GM21360 (cell line): ENCODE data around the gene SERPINA4.

Experiments
- ATAC-seq: cut with Tn5 transposase; IDR thresholded peaks from one replicate; pipeline ENCODE4 v1.9.1; 2021; ENCODE audit warnings: mild to moderate bottlenecking, moderate library complexity; ENCODE audit not compliant: unreplicated experiment

SERPINA4 gene

DNA sequence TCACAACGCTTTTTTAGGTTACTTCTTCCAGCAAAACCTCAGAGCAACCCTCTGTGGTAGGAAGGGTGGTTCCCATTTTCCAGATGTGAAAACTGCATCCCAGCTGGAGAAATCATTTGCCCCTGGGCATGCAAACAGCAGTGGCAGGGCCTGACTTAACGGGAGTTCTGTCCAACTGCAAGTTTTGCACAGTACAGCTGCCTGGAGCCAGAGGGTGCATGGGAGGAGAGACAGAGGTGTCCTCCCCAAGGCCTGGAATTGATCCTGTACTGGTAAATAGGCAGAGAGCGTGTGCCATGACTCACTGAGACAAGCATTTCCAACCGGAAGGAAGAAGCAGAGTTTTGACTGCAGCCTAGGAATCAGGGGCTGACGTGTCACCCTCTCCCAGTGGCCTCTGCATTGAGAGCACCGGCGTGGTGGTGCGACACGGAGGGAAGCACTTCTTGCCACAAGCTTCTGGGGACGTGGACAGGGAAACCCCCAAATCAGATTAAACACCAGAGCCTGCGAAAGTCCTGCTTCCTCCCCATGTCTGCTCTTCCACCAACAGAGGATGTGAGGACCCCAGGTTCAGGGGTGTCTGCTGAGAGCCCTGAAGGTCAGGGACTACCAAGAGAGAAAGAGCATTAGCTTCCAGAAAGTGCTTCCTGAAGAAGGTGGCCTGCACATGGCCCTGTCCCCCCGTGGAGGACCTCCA, 19.0 kb upstream of the SERPINA4 start:
- ATAC-seq: no peak

DNA sequence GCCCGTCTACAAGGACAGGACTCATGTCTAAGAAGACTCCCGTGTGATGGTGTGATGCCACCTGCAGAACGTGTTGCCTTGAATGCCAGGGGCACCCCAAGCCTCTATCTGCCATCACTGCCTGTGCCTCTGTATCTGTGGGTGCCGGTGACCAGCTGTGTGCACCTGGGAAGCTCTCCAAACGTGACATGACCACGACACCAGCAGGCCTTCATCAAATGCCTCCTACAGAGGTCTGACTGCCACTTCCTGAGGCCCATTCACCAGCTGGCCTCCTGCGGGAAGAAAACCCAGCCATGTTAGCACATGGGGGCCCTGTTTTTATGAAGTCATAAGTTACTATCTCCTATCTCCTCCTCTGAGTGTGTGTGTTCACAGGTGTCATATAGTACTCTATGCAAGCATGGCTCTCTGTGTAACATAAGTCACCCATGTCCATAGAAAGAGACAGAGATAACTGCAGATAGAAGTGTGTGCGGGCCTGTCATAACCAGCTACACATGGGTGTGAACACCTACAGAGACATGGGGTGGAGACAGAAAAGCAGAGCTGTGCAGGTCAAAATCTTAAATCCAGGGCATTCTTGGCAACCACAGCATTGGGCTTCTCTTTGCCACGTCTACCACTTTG, 18.3 kb upstream of the SERPINA4 start:
- no peak for ATAC-seq

DNA sequence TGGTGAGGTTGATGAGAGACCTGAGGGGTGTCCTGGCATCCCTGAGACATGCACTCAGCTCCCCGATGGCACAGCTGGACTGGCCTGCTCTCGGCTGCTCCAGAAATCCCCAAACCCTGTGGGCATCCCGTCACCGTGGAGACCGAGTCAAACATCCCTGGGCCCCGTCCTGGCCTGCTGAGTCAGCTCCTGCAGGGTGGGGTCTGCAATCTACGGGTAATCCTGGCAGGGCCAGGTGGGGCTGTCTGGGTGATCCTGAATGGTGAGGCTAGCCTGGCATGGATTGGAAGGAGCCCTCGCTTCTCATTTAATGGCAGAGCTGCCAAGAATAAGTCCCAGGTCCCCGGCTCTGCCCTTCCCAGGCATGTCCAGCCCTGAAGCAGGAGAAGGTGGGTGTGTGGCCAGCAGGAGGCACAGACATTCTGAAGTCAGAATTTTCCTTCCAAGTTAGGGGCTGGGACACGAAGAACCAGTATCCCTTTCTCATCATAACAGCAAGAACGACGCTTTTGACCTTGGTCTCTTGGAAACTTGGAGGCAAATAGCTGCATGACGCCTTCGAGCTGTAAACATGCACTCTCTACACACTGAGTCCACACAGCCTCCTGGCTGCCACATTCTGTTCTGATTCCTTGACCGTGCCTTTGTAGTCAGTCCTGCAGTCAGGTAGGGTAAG, 17.7 kb upstream of the SERPINA4 start:
- no peak for ATAC-seq

DNA sequence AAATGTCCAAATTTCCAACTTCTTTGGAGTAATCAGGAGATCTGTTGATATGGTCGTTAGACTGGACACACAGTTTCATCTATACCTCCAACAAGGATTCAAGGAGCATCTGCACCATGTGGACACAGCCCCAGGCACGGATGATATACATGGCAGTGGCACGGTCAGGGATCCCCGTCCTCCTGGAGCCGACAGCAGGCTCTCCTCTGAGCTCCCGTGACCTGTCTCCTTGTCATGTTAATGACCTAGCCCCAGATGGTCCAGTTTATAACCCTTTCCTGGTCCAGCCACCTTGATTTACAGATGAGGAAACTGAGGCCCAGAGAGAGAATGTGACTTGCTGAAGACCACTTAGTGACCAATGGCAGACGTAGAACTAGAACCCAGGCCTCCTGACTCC, 16.5 kb upstream of the SERPINA4 start:
- ATAC-seq: no peak

DNA sequence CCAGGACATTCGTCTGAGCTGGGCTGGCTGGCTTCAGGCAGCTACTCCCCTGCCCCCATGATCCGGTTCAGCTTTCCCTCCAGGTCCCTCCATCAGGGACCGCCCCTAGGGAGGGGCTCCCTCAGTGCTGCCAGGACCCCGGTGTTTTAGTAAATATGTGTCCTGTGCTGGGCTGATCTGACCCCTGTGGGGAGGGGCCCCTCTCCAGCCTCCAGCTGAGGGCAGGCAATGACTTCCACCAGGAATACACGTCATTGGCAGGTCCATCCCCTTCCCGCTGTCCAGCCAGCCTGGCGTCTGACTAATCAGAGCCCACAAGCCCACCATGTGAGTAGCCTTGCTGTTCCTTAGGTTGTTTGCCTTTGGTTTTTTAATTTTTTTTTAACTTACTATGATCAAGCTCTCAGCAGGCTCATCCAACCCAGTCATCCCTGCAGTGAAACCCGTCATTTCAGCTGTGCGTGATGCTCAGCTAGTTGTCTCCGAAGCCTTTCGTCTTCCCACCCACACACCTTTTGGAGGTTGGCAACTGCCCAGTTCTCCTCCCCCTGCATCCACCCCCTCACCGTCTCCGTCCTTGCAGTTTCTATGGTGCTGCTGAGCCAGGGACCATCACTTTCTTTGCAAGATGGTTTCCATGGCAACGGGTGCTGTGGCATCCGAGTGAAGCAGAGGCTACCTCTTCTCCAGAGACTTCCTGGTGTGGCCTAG, 16.0 kb upstream of the SERPINA4 start:
- no peak for ATAC-seq

DNA sequence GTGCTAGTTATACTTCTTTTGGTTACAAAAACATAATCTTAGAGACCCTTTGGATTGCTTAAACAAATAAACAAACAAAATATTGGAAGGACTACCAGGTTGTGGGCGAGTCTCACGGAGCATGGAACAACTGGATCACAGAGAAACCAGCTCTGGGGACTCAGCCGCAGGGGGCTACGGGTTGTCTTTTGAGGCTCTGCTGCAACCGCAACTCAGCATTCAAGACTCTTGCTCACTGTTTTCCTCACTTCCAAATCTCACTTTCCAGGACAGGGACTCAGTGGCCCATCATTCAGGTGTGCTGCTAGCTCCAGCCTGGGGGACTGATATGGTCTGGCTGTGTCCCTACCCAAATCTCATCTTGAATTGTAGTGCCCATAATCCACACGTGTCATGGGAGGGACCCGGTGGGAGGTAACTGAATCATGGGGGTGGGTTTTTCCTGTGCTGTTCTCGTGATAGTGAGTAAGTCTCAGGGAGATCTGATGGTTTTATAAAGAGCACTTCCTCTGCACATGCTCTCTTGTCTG, 14.0 kb upstream of the SERPINA4 start:
- ATAC-seq: no peak

DNA sequence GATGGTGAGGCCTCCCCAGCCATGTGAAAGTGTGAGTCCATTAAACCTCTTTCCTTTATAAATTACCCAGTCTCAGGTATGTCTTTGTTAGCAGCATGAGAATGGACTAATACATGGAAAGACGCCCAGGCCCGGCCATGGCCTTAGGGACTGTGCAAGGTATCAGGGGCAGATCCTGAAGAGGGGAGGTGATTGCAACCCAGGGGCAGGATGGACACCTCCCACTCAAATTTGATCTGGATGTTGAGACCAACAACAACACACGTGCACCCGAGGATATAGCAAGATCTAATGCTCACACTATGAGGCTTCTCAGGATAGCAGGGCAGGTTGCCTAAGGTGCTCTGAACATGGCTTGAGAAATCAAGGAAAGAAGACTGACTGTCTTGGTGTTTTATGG, 13.5 kb upstream of the SERPINA4 start:
- no peak for ATAC-seq

DNA sequence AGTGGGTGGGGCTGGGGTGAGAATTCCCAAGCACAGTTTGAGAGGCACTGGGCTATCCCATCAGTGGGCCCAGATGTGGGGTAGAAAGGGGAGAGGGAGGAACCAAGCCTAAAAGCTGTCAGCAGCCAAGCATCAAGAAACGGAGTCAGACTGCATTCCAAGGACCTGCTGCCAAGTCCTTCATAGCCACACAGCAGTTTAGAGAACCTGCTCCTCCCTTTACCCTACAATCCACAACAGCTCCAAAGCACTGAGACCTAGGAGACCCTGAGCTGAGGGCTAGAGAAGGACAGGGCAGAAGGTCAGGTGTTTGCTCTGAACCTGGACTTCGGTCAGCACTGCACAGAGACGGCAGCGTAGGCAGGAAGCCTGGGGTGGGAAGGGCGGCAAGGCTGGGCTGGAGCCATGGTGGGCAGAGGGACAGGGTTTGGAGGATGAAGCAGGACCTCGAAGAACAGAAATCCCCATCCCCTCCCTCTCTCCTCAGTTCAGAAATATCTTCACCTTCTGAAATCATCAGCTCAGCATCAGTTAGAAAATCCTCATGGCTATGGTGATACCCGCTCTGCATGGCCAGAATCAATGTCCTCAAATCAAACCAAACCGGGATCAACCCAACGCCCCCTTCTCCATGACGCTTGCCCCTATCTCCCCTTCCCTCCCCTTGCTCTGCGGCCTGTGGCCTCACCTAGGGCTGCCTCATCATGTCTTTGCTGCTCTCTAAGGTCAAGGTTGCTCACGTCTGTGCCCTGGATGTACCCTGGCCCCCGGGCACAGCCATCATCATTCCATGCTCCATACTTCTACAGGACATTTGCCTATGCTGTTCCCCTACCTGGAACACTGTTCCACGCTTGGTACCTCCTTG, 12.9 kb upstream of the SERPINA4 start:
- ATAC-seq: no peak

DNA sequence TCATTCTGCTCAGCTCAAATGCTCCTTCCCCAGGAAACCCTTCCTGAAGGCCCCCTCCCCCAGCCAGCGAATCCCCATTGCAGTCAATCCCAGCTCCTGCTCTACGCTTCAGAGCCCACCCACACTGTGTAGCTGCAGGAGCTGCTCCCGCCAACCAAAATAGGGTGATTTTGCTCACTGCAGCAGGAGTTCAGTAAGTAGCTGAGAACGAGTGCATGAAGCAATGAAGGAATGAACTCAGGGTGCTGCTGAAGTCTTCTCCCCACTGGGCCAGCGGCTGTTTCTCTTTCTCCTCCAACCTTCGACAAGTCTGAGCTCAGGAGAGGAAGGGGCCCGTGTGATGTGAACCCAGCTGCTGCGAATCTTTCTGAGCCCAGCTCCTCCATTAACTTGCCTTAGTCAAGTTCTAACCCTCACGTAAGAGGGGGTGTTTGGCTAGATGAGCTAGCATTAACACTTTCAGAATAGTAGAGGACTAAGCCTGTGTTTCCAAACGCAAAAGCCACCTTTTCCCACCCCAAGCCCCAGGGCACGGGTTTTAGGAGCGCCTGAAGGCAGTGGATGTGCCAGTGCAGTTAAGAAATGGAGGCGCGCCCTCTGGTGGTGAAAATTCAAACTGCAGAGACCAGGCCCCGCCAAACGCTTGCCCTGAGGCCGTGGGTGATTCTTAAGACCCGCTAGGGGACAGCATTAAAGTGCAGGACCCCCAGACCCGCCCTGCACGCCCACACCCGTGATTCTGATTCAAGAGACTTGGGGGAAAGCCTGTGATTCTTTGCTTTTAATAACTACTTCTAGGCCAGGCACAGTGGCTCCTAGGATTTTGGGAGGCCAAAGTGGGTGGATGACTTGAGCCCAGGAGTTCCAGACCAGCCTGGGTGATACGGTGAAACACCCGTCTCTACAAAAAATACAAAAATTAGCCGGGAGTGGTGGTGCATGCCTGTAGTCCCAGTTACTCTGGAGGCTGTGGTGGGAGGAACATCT, 11.9 kb upstream of the SERPINA4 start:
- ATAC-seq: no peak

DNA sequence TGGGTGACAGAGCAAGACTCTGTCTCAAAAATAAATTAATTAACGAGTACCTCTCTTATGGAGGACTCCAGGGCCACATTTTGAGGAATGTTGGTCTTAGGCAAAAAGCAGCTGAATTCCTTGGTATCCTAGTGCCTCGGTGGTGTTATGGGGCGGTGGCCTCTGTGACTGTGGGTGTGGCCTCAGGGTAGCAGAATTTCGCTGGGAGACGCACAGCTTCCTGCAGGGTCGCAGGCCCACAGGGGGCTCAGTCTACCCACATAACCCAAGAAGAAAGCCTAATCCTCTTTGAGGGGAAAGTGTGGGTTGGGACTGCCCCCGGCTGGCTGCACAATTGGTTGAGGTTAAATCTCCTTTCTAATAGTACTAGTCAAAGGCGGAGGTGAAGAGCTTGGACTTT, 11.2 kb upstream of the SERPINA4 start:
- ATAC-seq: no peak

DNA sequence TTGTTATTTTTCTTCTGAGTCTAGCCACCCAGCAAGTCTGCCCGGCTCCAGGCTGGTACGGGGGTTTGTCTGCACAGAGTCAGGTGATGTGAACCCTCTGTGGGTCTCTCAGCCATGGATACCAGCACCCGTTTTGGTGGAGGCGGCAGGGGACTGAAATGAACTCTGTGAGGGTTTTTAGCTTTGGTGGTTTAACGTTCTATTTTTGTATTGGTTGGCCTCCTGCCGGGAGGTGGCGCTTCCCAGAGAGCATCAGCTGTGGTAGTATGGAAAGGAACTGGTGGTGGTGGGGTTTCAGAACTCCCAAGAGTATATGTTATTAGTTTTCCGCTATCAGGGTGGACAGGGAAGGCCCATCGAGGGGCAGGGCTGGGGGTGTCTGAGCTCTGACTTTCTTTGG, 5.3 kb upstream of the SERPINA4 start:
- no peak for ATAC-seq

DNA sequence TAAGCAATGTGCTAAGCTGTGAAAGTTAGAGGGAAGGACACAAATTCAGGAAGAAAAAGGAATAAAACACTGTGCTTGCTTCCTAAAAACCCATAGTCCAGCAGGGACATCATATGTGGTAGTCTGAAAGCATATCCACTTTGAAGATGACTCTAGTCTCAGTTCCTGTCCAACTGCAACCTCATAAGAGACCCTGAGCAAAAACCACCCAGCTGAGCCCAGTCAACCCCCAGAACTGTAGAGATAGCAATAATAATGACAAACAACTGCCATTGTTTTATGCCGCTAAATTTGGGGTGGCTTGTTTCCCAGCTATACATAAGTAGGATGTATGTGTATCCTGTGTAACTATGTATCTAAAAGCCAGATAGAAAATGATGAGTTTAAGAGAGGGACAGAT, 3.9 kb upstream of the SERPINA4 start:
- no peak for ATAC-seq

DNA sequence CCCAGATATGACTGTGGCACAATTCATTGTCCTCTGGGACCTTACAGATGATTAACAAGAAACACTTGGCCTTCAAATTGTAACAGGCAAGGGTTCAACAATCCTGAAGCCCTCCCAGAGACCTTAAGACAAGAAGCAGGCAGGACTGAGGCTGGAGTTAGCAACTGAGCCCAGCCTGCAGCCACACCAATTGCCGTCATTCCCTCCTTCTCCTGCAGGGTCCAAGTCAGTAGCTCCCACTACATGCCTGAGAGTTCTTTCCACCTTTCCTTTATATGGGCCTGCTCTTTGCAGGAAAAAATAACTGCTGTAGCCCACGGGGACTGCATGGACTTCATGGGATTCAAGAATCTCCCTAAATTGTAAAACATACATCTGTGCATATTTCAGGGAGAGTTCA, 2.4 kb upstream of the SERPINA4 start:
- no peak for ATAC-seq

DNA sequence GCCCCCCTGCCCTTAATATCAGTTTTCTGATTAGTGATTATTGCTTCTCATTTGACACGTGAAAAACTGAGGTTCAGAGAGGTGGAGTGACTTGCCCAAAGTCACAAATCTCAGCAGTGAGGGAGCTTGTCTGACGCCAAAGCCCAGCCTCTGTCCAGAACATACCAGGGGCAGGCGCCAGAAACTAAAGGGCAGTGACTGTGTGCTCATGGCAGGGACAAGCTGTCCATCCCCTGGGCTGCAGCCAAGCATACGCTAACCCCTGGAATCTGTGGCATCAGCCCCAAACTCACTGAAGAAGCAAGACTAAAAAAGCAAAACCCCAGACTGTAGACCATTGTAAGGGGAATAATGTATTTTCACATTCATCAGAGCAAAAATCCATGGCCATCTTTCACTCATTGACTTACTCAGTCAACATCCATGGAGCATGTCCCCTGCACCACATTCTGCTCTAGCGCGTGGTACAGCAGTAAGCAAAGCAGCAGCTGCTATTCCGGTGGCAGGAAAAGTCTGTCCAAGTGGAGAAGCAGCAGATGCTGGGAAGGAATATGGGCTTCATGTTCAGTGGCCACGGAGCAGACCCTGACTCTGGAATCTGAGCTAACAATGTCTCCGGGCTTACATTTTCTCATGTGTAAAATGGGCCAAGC, 1.5 kb upstream of the SERPINA4 start:
- no peak for ATAC-seq

DNA sequence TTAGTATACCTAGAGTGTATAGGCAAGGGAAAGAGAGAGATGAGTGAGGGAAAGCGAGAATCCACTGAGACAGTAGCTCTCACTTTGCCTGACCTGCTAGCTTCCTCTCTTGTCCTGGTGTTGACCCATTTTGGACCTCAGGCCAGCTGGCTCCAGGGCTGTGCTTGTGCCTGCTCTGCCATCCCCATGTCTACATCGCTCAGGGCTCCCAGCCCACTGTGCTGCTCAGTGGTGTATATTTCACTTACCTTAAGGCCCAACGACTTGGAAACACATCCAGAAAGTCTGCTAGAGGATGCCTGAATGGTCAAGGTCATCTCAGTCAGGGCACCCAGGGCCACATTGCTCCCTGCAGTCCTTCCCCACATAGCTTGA, 964 bp upstream of the SERPINA4 start:
- ATAC-seq: no peak

DNA sequence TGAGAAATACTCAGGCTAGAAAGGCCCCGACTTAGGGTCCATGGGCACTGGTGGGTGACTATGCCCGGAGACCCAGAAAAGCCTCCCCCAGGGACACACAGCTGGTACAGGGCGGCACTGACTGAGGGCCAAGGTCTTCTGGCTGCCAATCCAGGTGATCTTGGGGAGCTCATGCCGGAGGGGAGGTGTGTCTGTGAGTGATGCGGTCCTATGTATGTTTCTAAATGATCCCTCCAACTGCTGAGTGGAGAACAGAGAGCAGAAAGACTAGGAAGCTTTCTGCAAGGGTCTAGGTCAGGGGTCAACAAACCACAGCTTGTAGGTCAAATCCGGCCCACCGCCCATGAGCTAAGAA, 391 bp downstream of the SERPINA4 start:
- no peak for ATAC-seq

DNA sequence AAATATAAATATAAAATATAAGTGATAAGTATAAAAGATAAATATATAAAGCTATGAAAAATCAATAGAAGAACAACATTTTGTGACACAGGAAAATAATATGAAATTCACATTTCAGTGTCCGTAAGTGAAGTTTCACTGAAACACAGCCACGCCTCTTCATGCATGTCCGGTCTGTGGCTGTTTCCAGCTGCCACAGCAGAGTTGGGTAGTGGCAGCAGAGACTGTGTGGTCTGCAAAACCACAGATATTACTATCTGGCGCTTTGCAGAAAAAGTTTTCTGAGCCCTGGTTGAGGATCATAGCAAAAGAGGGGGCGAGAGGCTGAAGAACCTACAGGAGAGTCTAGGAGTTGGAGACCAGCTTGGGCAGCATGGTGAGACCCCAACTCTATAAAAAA, 780 bp downstream of the SERPINA4 start:
- no peak for ATAC-seq

DNA sequence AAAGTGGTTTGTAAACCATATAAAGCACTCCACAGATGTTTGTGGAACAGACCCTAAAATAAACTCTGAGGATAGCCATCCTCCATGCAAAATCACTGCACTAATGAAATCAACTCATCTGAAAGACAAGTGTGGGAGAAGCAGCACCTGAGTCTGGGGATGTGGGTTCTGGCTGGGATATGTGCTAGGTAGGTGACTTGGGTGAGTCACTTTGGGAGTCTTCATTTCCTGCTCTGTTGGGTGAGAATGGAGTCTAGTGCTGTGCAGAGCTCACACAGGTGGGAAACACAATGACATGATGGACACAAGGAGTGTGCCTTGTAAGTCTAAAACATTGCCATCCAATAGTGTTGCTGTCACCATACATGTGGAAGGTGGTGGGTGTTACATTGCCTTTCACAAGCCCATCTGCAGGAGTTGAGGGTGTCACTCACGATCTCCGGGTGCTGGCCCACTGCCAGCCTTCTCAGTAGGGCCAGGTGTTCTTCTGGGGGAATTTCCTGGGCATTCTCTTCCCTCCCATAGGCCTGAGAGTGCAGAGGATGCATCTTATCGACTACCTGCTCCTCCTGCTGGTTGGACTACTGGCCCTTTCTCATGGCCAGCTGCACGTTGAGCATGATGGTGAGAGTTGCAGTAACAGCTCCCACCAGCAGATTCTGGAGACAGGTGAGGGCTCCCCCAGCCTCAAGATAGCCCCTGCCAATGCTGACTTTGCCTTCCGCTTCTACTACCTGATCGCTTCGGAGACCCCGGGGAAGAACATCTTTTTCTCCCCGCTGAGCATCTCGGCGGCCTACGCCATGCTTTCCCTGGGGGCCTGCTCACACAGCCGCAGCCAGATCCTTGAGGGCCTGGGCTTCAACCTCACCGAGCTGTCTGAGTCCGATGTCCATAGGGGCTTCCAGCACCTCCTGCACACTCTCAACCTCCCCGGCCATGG, 2.0 kb downstream of the SERPINA4 start:
- no peak for ATAC-seq
